Transverse colon (tissue), 3 donors: Measurements from ENCODE around the gene SLC22A4.

Experiments
- EP300 ChIP-seq: sonication (generic); formaldehyde crosslinking; IDR thresholded peaks from one replicate; pipeline ENCODE4 v1.6.1; 2017; ENCODE audit warnings: antibody characterized with exemption, low read depth
- POLR2A ChIP-seq: fragments of 450-650 bp; IDR thresholded peaks from one replicate; pipeline ENCODE4 v1.6.1; 2016; ENCODE audit warnings: antibody characterized with exemption, mild to moderate bottlenecking, moderate library complexity
- TF ChIP-seq, protein P1 (sequence below), 5 experiments: fragments of 200-600 bp in 3 of 5; fragments of 450-650 bp in 2 of 5; sonication (generic) in 3 of 5; IDR thresholded peaks; 1 replicate in 2 of 5; 2 replicates in 3 of 5; pipeline ENCODE4 v1.5.1; 2016 to 2017; ENCODE audit warnings: antibody characterized with exemption in 5 of 5, inconsistent platforms in 3 of 5, mild to moderate bottlenecking in 2 of 5, moderate library complexity in 1 of 5

DNA sequence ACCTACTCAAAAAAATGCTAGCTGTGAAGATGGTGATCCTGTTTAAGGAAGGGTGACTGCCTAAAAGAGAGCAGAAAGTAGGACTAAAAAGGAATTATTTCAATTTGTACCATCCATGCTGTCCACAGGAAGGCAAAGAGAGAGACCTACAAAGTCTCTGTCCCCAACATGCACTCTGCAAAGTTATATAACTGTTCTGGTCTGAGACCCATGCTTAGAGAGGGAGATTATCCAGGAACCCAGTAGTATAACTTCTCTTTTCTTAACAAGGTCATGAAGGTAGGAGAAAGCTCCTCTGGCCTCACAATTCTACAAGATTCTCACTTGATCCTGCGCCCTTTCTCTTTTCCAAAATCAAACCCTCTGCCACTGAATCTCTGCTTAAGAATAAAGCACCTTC, 25.8 kb downstream of the SLC22A4 start:
- TF ChIP-seq EP300 (no peak), POLR2A (no peak)
- TF ChIP-seq, protein P1, sequence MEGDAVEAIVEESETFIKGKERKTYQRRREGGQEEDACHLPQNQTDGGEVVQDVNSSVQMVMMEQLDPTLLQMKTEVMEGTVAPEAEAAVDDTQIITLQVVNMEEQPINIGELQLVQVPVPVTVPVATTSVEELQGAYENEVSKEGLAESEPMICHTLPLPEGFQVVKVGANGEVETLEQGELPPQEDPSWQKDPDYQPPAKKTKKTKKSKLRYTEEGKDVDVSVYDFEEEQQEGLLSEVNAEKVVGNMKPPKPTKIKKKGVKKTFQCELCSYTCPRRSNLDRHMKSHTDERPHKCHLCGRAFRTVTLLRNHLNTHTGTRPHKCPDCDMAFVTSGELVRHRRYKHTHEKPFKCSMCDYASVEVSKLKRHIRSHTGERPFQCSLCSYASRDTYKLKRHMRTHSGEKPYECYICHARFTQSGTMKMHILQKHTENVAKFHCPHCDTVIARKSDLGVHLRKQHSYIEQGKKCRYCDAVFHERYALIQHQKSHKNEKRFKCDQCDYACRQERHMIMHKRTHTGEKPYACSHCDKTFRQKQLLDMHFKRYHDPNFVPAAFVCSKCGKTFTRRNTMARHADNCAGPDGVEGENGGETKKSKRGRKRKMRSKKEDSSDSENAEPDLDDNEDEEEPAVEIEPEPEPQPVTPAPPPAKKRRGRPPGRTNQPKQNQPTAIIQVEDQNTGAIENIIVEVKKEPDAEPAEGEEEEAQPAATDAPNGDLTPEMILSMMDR (IDR thresholded peaks at IDR 0.05), result no peak
